Prostate gland (tissue), 2 donors: ENCODE results near the gene NOL3.

Source experiments
- POLR2A ChIP-seq: fragments of 450-650 bp; IDR thresholded peaks from one replicate; pipeline ENCODE4 v1.6.1; 2016; ENCODE audit warnings: antibody characterized with exemption, mild to moderate bottlenecking
- TF ChIP-seq, protein P1 (sequence below), 4 experiments: fragments of 200-600 bp in 2 of 4; fragments of 450-650 bp in 2 of 4; sonication (generic) in 2 of 4; IDR thresholded peaks; 1 replicate in 3 of 4; 2 replicates in 1 of 4; pipeline ENCODE4 v1.5.1; 2016 to 2019; ENCODE audit warnings: antibody characterized with exemption in 4 of 4, mild to moderate bottlenecking in 2 of 4, moderate library complexity in 2 of 4

DNA sequence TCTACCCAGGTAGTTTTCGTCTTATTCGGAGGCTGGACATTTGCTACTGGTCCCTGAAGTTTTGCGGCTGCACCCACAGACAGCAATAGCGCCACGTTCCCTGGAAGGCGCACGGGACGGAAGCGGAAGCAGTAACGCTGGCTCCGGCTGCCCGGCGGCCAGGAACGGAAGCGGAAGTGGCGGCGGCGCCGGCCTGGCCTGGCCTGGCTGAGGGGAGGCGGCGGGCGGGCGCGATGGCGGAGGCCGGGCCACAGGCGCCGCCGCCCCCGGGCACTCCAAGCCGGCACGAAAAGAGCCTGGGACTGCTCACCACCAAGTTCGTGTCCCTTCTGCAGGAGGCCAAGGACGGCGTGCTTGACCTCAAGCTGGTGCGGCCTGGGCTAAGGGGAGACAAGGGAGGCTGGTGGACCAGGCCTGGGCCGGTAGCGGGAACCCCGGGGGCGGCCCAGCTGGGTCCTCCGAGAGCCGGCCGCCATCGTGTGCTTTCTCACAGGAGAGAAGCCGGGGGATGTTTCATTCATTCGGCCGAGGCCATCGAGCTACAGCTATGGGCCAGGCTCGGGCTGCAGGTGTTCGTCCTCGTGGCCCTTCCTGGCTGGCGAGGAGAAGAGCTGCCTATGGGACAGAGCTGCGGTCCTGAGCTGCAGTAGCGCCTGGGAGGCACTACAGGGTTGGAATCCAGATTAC is 21.8 kb downstream of the NOL3 start, which contains the start of gene E2F4:
- TF ChIP-seq POLR2A = peak; percentile 22
- TF ChIP-seq, protein P1, sequence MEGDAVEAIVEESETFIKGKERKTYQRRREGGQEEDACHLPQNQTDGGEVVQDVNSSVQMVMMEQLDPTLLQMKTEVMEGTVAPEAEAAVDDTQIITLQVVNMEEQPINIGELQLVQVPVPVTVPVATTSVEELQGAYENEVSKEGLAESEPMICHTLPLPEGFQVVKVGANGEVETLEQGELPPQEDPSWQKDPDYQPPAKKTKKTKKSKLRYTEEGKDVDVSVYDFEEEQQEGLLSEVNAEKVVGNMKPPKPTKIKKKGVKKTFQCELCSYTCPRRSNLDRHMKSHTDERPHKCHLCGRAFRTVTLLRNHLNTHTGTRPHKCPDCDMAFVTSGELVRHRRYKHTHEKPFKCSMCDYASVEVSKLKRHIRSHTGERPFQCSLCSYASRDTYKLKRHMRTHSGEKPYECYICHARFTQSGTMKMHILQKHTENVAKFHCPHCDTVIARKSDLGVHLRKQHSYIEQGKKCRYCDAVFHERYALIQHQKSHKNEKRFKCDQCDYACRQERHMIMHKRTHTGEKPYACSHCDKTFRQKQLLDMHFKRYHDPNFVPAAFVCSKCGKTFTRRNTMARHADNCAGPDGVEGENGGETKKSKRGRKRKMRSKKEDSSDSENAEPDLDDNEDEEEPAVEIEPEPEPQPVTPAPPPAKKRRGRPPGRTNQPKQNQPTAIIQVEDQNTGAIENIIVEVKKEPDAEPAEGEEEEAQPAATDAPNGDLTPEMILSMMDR (IDR thresholded peaks at IDR 0.05) = peak in 2 of 4 experiments; percentile 30 to 40
